ENCODE measurements around the gene CPO. TPM values are rescaled to one million over a fixed set of nuclear protein-coding genes. Genes with fewer than 3 reads are reported as not detected.

Gene CPO
- total RNA-seq: 1 to 10 TPM in 2 of 4 donors, under 1 TPM in 1, not detected in 1; 0.44 to 2.4 (median 1.2) TPM

GRCh38 chr2:206939340-206939739, at the start of gene CPO:
CPO (plus strand) TSS chr2:206939518; CDS start chr2:206939600, 82 bp downstream.
- TF ChIP-seq CTCF (IDR thresholded peaks at IDR 0.05; ENCODE audit: low read depth): no peak

DNA sequence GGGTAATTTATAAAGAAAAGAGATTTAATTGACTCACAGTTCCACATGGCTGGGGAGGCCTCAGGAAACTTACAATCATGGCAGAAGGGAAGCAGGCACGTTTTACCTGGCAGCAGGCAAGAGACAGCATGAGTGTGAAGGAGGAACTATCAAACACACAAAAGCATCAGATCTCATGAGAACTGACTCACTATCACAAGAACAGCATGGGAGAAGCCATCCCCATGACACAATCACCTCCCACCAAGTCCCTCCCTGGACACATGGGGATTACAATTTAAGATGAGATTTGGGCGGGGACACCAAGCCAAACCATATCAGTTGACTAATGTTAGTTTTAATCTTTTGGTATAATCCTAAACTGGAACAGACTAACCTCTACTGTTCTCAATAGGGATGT, 49.1 kb upstream of the CPO start:
- no peak for TF ChIP-seq CTCF (IDR thresholded peaks at IDR 0.05; ENCODE audit: low read depth)

- TF ChIP-seq CTCF (IDR thresholded peaks at IDR 0.05; ENCODE audit: low read depth): no peak
Measured at GRCh38 chr2:206890926-206891325, 48.4 kb upstream of the CPO start.

DNA sequence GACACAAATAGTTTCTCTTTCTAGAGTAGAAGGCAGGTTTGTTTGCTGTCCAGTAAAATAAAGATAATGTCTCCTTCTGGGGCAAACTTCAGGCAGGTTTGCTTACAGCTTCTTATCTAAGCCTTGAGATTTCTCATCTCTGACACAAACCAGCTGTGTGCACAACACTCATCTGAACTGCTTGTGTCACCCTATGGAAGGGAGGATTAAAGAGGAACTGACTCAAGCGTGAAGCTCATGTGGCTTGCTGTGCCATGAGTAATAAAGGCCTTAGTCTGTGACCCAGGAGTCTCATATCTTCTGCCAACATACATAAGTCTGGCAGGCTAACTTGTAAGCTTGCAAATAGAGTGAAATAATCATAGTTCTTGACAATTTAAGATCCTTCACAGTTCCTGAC, 24.2 kb upstream of the CPO start:
- TF ChIP-seq CTCF (IDR thresholded peaks at IDR 0.05; ENCODE audit: low read depth): no peak

GRCh38 chr2:206918263-206918662, 21.1 kb upstream of the CPO start:
- no peak for TF ChIP-seq CTCF (IDR thresholded peaks at IDR 0.05; ENCODE audit: low read depth)

DNA sequence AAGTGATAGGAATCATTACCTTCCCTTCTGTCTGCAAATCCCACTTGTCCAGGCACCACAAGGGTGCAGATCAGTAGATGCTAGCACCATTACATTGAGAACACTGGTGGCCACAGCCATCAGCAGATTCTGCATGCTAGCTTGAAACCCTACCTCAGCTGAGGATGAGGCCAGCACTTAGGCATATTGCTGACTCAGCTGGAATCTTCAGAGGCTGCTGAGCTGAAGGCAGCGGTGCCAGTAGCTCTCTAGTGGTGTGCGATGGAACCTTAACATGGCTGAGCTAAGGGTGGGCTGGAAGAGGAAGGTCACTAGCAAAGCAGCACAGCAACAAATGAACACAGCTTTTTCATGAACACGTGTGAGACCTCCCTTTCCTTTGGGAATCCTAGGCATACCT, 19.0 kb upstream of the CPO start:
- no peak for TF ChIP-seq CTCF (IDR thresholded peaks at IDR 0.05; ENCODE audit: low read depth)

DNA sequence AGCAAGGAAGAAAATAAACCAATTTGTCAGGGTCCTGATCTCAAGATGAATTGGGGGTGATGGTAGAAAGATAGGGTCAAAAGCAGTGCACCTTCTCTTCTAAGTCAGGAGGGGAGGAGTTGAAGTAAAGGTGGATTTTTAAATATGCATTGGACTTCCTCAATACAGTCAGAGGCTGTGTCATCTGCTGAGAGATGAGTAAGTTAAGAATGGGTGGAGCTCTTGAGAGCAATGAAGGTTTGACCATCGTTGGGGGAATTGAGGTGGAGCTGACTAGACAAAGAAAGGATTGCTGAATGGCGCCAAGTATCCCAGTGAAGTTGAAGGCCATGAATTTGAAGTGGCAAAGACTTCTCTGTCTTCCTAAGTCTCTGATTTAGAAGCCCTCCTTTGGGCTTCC, 18.4 kb upstream of the CPO start:
- no peak for TF ChIP-seq CTCF (IDR thresholded peaks at IDR 0.05; ENCODE audit: low read depth)
